ENCODE data around the gene AMZ1. TPM values are rescaled to one million over a fixed set of nuclear protein-coding genes. Genes with fewer than 3 reads are reported as not detected.
"Not testable (repeated sequence)": the region's sequence is repeated elsewhere in the genome, so short reads cannot be mapped to it uniquely, and the experiment has no call there.

Gene AMZ1
- polyA plus RNA-seq, 3 donors, result 0.01 to 0.06 TPM; not detected in 1

DNA sequence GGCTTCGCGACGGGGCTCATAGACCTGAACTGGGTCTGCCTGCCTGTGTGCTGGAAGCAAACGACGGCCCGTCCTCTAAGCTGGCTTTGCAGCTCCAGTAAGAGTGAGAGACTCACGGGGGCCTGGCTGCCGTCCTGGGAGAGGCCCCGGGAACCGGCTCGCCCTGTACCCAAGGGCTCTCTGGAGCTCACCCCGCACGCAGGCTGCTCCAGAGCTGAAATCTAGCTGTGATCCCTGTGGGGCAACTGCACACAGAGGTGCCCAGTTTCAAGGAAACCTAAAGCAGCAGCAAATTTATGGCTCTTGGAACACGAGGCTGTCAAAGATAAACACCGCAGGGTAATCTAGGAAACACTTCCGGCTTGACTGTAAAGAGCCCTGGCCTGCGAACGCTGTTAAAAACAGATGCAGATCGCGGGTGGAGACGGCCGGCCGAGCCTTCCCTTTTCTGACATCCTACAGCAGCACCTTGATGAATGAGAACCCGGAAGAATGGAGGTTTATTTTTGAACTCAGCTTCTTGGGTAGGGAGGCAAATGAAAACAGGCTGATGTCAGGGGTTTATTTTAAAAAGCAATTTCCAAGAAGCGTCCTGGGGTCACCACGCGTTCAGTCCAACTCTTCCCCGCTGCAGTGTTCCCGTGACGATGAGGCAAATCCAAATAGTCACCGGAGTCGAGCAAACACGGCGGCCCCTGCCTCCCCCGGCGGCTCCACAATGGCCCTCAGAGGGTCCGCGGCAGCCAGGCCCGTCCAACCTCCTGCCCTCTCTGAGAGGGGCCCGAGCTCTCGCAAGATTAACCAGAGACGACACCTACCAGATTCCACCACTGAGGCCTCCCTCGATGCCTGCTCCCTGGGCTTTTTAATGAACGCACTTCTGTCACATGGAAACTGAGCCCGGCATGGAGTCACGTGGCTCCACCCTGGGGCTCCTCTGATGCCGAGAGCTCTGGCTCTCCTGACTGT is 29.6 kb downstream of the AMZ1 start:
- WGBS, 3 donors, result 37 to 62% (median 42%) methylated on average over 47 of the region's 47 CpGs
- no peak overlapping the region for H3K27ac ChIP-seq (ENCODE audit: low read depth, low read length)

- WGBS, 3 donors, result 86 to 94% (median 87%) methylated on average over 34 of the region's 34 CpGs
- no peak overlapping the region for H3K27ac ChIP-seq (ENCODE audit: low read depth, low read length)
Observed at GRCh38 chr7:2718296-2718965, 30.4 kb downstream of the AMZ1 start.

DNA sequence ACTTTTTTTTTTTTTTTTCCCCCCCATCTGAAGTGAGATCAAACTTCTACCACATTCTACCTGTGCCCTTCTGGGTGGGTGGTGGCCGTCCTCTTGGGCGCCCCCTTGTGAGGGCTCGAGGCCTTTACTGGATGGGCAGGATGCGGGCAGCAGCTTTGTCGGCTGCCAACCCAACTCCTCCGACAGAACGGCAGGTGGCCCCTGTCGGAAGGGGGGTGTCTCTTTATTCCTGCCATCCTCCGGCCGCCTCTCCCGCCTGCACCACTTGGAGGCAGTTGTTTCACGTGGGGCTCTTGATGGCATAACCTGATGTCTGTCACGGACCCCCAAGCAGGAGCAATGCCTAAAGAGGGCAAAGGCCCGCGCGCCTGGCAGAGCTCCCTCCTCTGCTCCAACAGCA is 31.0 kb downstream of the AMZ1 start:
- 63 to 72% (median 64%) methylated on average over 16 of the region's 16 CpGs for WGBS, 3 donors
- H3K27ac ChIP-seq (ENCODE audit: low read depth, low read length), result no peak overlapping the region

DNA sequence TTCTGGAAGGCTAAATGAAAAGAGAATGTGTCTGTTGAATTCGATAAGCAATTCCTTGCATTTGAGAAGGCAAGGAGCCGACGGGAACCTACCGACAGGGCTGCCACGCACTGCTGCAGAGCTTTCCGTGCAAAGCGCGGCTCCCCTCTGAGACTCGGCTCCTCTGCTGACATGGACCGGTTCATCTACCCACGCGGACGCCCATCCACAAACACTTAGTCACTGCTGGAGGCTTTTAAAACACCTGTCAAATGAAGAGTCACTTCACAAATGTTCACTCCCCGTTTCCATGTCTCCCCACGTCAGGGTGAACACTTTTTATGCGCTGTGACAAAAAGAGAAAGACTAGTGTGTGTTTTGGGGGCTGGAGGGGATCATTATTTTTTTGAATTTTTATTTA is 32.0 kb downstream of the AMZ1 start:
- WGBS, 3 donors, result 90 to 93% (median 92%) methylated on average over 16 of the region's 16 CpGs
- H3K27ac ChIP-seq (ENCODE audit: low read depth, low read length), result no peak overlapping the region

GRCh38 chr7:2721842-2722241 is 33.8 kb downstream of the AMZ1 start:
- WGBS, 3 donors, result 93 to 96% (median 95%) methylated on average over 19 of the region's 19 CpGs
- no peak overlapping the region for H3K27ac ChIP-seq (ENCODE audit: low read depth, low read length)

DNA sequence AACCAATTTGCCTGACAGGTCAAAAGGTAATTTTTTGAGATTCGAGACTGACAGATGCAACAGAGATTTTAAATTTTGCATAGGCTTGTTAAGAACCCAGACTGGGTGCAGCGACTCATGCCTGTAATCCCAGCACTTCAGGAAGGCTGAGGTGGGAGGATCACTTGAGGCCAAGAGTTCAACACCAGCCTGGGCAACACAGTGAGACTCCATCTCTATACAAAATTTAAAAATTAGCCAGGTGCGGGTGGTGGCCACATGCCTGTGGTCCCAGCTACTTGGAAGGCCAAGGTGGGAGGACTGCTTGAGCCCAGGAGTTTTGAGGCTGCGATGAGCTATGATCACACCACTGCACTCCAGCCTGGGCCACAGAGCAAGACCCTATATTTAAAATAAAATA is 34.6 kb downstream of the AMZ1 start:
- no peak overlapping the region for H3K27ac ChIP-seq (ENCODE audit: low read depth, low read length)
- 95 to 96% (median 96%) methylated on average over 4 of the region's 4 CpGs for WGBS, 3 donors

- H3K27ac ChIP-seq (ENCODE audit: low read depth, low read length), result no peak overlapping the region
- 87 to 88% (median 88%) methylated on average over 23 of the region's 23 CpGs for WGBS, 3 donors
Observed at GRCh38 chr7:2723138-2723850, 35.3 kb downstream of the AMZ1 start.

GRCh38 chr7:2724036-2724435 is 36.0 kb downstream of the AMZ1 start:
- H3K27ac ChIP-seq (ENCODE audit: low read depth, low read length), result not testable (repeated sequence)
- WGBS, 3 donors, result 94 to 97% (median 96%) methylated on average over 15 of the region's 15 CpGs

GRCh38 chr7:2724453-2725177 is 36.6 kb downstream of the AMZ1 start:
- WGBS, 3 donors, result 91 to 95% (median 91%) methylated on average over 31 of the region's 31 CpGs
- H3K27ac ChIP-seq (ENCODE audit: low read depth, low read length), result no peak overlapping the region

DNA sequence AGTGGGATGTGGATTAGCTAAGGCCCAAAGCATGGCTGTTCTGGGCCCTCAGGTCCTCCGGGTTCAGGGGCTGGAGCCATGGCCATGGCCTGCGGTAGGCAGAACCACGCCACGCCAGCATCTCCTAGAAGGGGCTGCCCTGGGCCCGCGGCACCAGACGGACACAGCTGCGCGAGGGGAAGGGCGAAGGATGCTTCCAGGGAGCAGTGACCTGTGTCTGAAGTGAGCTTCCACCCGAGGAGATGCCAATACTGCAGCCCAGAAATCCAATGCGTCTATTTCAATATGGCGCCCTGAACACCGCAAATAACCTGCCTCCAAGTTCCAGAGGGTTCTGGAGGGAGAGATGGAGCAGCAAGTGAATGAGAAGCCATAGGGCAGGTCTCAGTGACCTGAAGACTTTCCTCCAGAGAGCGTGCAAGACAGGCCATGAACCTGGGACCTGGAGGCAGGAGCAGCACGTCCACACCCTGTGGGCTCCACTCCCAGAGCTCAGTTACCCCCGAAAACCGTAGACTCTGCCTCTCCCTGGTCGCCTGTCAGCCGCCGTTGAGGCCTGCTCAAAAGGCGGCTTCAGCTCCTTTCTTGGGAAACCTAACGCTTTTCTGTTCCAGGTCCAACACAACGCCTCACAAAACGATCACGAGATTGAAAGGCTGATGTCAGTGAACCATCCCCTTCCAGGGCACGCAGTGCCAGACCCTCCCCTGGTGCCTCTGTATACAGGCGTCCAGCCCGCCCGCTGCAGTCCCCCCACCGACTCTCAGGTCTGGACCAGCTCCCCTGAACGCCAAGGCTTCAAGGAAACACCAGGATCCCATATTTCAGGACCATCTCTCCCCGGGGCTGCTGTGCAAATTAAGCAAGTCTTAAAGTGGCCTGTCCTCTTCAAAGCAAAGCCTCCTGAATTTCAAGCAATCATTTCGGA is 37.4 kb downstream of the AMZ1 start:
- H3K27ac ChIP-seq (ENCODE audit: low read depth, low read length), result no peak overlapping the region
- 96 to 98% (median 96%) methylated on average over 34 of the region's 34 CpGs for WGBS, 3 donors

DNA sequence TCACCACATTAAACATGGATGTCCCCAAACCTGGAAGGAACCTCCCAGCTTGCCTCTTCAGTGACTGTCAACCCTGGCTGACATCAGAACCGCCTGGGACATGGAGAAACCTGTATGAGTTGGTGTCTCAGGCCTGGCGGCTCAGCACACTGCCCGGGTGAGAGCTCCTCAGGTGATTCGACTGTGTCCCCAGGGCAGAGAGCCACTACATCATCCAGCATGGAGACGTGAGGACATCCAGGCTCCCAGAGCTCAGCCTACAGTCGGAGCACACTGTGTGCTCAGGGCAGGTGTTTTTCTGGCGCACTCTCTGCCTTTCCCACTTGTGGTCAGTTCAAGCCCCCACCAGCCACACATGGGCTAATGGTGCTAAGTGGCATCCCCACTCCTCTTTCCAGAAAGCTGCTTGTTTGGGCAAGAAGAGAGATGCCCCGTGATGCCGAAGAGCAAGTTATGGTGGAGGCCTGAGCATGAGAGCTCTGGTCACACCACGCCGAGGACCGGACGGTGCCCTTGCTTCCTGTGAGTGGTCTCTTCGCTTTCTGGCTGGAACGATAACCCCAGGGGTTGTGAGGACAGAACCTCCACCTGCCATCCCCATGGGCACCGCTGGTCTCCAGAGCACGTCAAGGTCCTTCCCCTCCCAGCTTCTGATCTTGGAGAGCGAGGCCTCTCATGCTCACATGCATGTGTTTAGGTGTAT is 38.5 kb downstream of the AMZ1 start:
- no peak overlapping the region for H3K27ac ChIP-seq (ENCODE audit: low read depth, low read length)
- 88 to 92% (median 91%) methylated on average over 18 of the region's 18 CpGs for WGBS, 3 donors

DNA sequence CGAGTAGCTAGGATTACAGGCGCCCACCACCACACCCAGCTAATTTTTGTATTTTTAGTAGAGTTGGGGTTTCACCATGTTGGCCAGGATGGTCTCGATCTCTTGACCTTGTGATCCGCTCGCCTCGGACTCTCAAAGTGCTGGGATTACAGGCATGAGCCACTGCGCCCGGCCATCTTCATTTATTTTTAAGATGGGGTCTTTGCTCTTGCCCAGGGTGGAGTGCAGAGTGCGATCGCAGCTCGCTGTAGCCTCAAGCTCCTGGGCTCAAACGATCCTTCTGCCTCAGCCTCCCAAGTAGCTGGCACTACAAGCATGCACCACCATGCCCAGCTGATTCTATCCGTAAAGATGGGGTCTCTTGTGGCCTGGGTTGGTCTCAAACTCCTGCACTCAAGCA is 39.2 kb downstream of the AMZ1 start:
- 79 to 89% (median 88%) methylated on average over 13 of the region's 13 CpGs for WGBS, 3 donors
- not testable (repeated sequence) for H3K27ac ChIP-seq (ENCODE audit: low read depth, low read length)

DNA sequence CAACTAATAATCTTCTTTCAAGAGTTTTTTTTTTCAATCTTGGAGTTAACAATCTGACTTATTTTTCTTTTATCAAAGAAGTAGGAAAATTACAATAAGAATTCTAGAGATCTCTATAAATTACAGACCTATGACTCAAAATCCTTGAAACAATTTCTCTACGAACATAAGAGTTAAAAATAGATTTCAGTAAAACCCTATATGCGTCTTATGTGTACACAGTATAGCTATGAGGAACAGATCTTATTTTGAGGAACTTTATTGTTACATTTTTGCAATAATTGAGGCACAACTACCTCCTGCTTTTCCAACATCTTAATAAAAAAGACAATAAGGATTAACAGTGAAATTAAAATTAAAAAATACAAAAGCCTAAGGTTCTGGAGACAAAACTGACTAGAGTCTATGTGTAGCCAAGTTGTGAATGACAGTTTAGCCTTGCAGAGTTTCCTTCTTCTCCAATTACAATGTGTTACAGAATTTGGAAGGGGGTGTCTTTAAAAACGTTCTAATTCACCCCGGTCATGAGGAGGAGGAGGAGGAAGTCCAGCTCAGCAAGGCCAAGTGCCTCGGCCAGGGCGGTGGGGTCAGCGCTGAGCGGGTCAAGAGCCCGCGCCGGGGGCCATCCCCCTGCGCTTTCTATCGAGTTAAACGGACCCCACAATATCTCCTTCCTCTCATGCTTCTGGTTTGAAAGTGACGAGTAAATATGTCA is 40.5 kb downstream of the AMZ1 start:
- no peak overlapping the region for H3K27ac ChIP-seq (ENCODE audit: low read depth, low read length)
- WGBS, 3 donors, result 53 to 77% (median 55%) methylated on average over 15 of the region's 15 CpGs

- no peak overlapping the region for H3K27ac ChIP-seq (ENCODE audit: low read depth, low read length)
- WGBS, 3 donors, result 58 to 79% (median 75%) methylated on average over 37 of the region's 37 CpGs
Observed at GRCh38 chr7:2729031-2729892, 41.3 kb downstream of the AMZ1 start.

GRCh38 chr7:2729893-2730716 is 42.1 kb downstream of the AMZ1 start:
- no peak overlapping the region for H3K27ac ChIP-seq (ENCODE audit: low read depth, low read length)

More at GRCh38 chr7:2729893-2730716, 42.1 kb downstream of the AMZ1 start:
- 68 to 79% (median 71%) methylated on average over 33 of the region's 33 CpGs for WGBS, 3 donors

Measured in adipose tissue (tissue), 3 donors.